Adrenal gland (tissue), 12 donors: ENCODE data around the gene CNGA3. TPM values are rescaled to one million over a fixed set of nuclear protein-coding genes. Genes with fewer than 3 reads are reported as not detected.

Experiments
- DNase-seq, 7 donors: peaks; one replicate each; pipeline ENCODE4 v3.0.0-alpha.2; 2019 to 2020
- H3K27ac ChIP-seq, 5 donors: fragments of 200-600 bp; sonication (generic) in 4 of 5; 1 replicate in 3 of 5; 2 replicates in 2 of 5; pipeline versions ENCODE4 v1.5.1 to v1.8.0; 2016 to 2020; ENCODE audit warnings: mild to moderate bottlenecking in 1 of 5
- H3K27me3 ChIP-seq: fragments of 200-600 bp; 2 replicates; pipeline ENCODE4 v1.8.0; 2021
- H3K36me3 ChIP-seq, 2 donors: fragments of 200-600 bp; replicated peaks in 1 of 2; 1 replicate in 1 of 2; 2 replicates in 1 of 2; pipeline versions ENCODE4 v1.5.1 to v1.8.0; 2018 to 2022
- H3K4me1 ChIP-seq, 2 donors: fragments of 200-600 bp; replicated peaks in 1 of 2; 1 replicate in 1 of 2; 2 replicates in 1 of 2; pipeline versions ENCODE4 v1.5.1 to v1.8.0; 2018 to 2021
- H3K4me3 ChIP-seq, 4 donors: fragments of 200-600 bp; sonication (generic) in 3 of 4; one replicate each; pipeline ENCODE4 v1.5.1; 2016 to 2018
- H3K9me3 ChIP-seq, 3 donors: fragments of 200-600 bp; sonication (generic) in 1 of 3; replicated peaks in 1 of 3; 1 replicate in 2 of 3; 2 replicates in 1 of 3; pipeline versions ENCODE4 v1.5.1 to v1.8.0; 2016 to 2021
- POLR2A ChIP-seq, 2 donors: fragments of 450-650 bp; IDR thresholded peaks; one replicate each; pipeline ENCODE4 v1.6.1; 2017; ENCODE audit warnings: antibody characterized with exemption in 2 of 2, mild to moderate bottlenecking in 2 of 2, moderate library complexity in 1 of 2
- WGBS, 4 donors: extraction: QIAGEN DNeasy Blood & Tissue Kit in 2 of 4; methylation state at CpG; one replicate each; pipeline versions ENCODE4 v1.1.5 to v1.1.7; 2013 to 2017; 5-methylcytosine and 5-hydroxymethylcytosine counted together
- intact Hi-C, 2 donors: fragments of 100-400 bp; cut with DNase I; formaldehyde crosslinking; loops; one replicate each; pipeline versions ENCODE4 v1.14.1 to v1.15.0; 2022 to 2023
- polyA plus RNA-seq, 3 donors: library from polyadenylated mRNA; stranded (reverse); fragments of 200-250 nt in 2 of 3; fragments of 350-450 nt in 1 of 3; fragmentation: Illumina TruSeq in 1 of 3; extraction: RNeasy Lipid Tissue Mini Kit (QIAGEN cat#74804) in 1 of 3; gene quantifications; one replicate each; pipeline ENCODE4 v1.2.3, GENCODE V29; 2013 to 2014
- total RNA-seq, 9 donors: library from RNA; depleted of rRNA in 4 of 9; stranded (reverse); fragments of >200 nt in 4 of 9; fragments of 120-200 nt in 1 of 9; fragmentation: NEBNext Ultra II Directional in 1 of 9; extraction: Animal tissue kit (Norgen Biotek cat#: 25700) in 1 of 9; gene quantifications; one replicate each; pipeline versions ENCODE4 v1.1.0 to v1.2.4, GENCODE V29; 2013 to 2023
- TF ChIP-seq, protein P1 (sequence below), 6 experiments: fragments of 450-650 bp in 4 of 6; fragments of 200-600 bp in 2 of 6; sonication (generic) in 1 of 6; IDR thresholded peaks; 1 replicate in 5 of 6; 2 replicates in 1 of 6; pipeline versions ENCODE4 v1.5.1 to v1.8.0; 2016 to 2021; ENCODE audit warnings: antibody characterized with exemption in 6 of 6, mild to moderate bottlenecking in 2 of 6, moderate library complexity in 1 of 6
- donor health status: healthy with polysubstance abuse.
- donor health status: Bipolar disorder and iron deficiency.
- donor health status: DM: yes; HTN: yes; CAD: no.
- donor health status: DM: no; HTN: no; CAD: no.
- donor health status: DM: no; HTN: no; CAD: no.
- donor health status: DM: yes; HTN: yes; CAD: no.

The CNGA3 gene
- total and polyA plus RNA-seq, 12 donors = 0.07 to 0.28 (median 0.16) TPM; not detected in 5

DNA sequence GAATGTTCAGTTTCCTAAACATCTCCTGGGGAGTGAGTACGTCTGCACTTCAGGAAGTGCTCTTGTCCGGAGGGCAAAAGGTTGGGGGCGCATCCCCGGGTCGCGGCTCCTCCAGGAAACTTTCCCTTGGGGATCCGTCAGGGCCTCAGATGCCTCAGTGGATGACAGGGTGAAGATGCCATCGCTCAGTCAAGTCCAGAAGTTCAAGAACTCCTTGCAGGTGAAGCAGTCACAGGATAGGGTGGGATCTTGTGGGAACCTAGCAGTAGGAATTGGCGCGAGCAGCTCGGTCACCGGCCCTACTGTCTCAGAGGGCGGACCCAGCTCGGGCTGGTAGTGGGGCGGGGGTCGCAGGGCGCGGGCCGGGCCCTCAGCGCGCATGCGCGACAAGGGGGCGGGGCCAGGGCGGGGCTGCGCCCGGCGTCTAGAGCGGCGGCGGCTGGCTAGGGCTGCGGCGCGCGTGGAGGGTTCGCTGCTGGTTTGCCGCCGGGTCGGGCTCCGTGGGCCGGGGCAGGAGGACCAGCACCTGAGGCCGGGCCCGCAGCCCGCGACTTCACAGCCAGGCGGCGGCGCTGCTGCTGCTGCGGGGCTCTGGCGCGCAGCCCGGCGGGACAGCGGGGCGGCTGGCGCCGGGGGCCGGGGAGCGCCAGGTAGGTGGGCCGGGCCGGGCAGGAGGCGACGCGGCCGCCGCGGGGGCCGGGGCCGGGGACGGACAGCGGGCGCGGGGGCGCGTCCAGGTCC, 98.3 kb downstream of the CNGA3 start, which contains the start of gene INPP4A:
TSS of gene INPP4A (plus strand) at position 423 of the 741 bp plus-strand sequence. CDS start 75,191 bp downstream, outside the sequence.
- TF ChIP-seq POLR2A (IDR thresholded peaks at IDR 0.05) = peak; percentile 45 to 49
- TF ChIP-seq, protein P1, sequence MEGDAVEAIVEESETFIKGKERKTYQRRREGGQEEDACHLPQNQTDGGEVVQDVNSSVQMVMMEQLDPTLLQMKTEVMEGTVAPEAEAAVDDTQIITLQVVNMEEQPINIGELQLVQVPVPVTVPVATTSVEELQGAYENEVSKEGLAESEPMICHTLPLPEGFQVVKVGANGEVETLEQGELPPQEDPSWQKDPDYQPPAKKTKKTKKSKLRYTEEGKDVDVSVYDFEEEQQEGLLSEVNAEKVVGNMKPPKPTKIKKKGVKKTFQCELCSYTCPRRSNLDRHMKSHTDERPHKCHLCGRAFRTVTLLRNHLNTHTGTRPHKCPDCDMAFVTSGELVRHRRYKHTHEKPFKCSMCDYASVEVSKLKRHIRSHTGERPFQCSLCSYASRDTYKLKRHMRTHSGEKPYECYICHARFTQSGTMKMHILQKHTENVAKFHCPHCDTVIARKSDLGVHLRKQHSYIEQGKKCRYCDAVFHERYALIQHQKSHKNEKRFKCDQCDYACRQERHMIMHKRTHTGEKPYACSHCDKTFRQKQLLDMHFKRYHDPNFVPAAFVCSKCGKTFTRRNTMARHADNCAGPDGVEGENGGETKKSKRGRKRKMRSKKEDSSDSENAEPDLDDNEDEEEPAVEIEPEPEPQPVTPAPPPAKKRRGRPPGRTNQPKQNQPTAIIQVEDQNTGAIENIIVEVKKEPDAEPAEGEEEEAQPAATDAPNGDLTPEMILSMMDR (IDR thresholded peaks at IDR 0.05) = peak in 2 of 6 experiments; percentile 19 to 47
- H3K9me3 ChIP-seq = no peaks in the 10 kb centered on the region
- intact Hi-C loops = loop anchor here in 1 of 2 donors (10.0 kb wide), 1 partner anchor 160 kb away; the partner anchor contains the start of genes COA5 and UNC50
- H3K4me1 ChIP-seq = peaks cover 19 to 25% of the 10 kb centered on the region in 2 donors
- DNase-seq = peak; percentile 75 to 82 (median 77)
- H3K27me3 ChIP-seq = no peaks in the 10 kb centered on the region
- H3K27ac ChIP-seq = peak within 1 kb of the TSS in 4 of 5 donors; percentile 43 to 92 (median 76)
- no peaks in the 10 kb centered on the region for H3K36me3 ChIP-seq
- 0 to 1% (median 1%) methylated on average over 8 to 75 of the region's 75 CpGs for WGBS, 4 donors
- H3K4me3 ChIP-seq = peak within 1 kb of the TSS; percentile 46 to 95 (median 76)

DNA sequence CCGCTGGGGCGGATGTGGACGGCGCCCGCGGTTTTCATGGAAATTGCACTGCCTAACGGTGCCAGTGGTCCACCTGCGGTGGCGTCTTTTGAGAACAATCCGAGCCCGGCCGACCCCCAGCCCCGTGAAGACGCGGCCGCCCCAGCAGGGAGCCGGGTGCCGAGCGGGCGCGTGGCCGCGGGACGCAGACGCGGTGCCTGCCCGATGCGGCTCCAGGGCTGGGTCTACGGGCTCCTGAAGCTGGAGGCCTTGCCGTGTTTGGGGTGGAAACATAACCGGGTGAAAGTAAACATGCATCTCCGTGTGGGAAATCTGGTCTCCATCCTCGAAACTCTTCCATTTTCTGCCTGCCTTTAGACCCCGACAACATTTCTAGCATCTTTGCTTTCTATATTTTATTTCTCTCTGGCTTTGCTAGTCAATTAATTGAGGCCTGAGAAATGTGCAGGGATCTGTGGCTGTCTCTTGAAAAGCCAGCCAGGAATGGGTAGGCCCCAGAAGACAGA, 99.0 kb downstream of the CNGA3 start:
- 0 to 1% (median 0%) methylated on average over 4 to 34 of the region's 34 CpGs for WGBS, 4 donors
- no peaks in the 10 kb centered on the region for H3K36me3 ChIP-seq
- H3K9me3 ChIP-seq = no peaks in the 10 kb centered on the region
- H3K27me3 ChIP-seq = no peaks in the 10 kb centered on the region
- peak in 3 of 7 donors; percentile 27 to 39 (median 36) for DNase-seq
- TF ChIP-seq, protein P1 (IDR thresholded peaks at IDR 0.05) = no peak
- no peak for TF ChIP-seq POLR2A (IDR thresholded peaks at IDR 0.05)
- H3K4me3 ChIP-seq = peak overlapping the region; percentile 3 to 95 (median 70)
- intact Hi-C loops = loop anchor here in 1 of 2 donors (10.0 kb wide), 1 partner anchor 160 kb away; the partner anchor contains the start of genes COA5 and UNC50
- peaks cover 19 to 25% of the 10 kb centered on the region in 2 donors for H3K4me1 ChIP-seq
- peak overlapping the region in 4 of 5 donors; percentile 43 to 92 (median 76) for H3K27ac ChIP-seq

DNA sequence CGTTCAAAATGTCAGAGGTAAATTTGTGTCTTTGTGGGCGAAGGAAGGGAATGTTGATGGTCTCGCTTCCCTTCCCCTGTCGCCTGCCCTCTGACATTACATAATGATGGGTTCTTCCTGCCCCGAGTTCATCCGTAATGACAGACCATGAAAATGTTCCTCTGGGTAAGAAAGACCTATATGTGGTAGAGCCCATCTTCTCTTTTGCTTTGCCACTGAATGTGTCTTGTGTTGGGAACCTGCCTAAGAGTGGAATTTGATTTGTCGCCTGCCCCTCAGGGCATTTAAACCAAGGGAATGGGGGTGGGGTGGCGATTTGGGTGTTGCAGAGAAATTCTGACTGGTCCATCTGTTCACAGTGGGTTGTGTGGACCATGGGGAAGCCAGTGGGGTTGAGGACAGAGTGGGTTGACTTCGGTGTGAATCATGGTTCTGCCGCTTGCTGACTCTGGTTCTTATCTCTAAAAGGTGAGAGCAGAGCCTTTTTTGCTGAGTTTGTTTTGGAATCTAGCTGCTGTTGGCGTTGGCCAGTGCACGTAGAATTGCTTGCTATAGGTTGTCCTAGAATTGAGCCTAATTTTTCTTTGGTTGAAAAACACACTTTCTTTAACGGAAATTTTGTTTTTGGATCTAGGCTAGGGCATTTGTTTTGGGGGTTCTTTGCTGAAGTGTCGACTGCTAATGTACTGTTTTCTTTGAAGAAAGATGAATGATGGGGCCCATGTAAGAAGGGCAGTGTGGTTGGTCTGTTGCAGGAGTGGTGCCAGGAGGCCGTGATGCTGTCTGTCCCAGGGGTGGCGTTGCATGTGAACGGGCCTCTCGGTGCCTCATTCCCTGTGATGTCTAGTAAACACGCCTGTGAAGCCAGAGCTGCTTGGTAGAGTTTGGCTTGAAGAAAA, 99.7 kb downstream of the CNGA3 start:
- Histone ChIP-seq H3K4me3 (peak overlapping the region in 2 of 4 donors; percentile 93 to 95), H3K4me1 (peaks cover 19 to 25% of the 10 kb centered on the region in 2 donors), H3K27ac (peak overlapping the region in 4 of 5 donors; percentile 43 to 92 (median 76))

More for the DNA sequence above, 99.7 kb downstream of the CNGA3 start:
- TF ChIP-seq, protein P1 (IDR thresholded peaks at IDR 0.05) = no peak
- TF ChIP-seq POLR2A (IDR thresholded peaks at IDR 0.05) = no peak
- Histone ChIP-seq H3K27me3 (no peaks in the 10 kb centered on the region), H3K9me3 (no peaks in the 10 kb centered on the region), H3K36me3 (no peaks in the 10 kb centered on the region)
- no peak for DNase-seq
- 51 to 61% (median 52%) methylated on average over 19 of the region's 19 CpGs for WGBS, 4 donors
- intact Hi-C loops = loop anchor here in 1 of 2 donors (10.0 kb wide), 1 partner anchor 159 kb away; the partner anchor contains the start of genes COA5 and UNC50
